Activated CD4-positive, alpha-beta memory T cell treated with anti-CD3 and anti-CD28 coated beads for 36 hours (primary cell): ENCODE measurements around the gene HEYL. TPM values are rescaled to one million over a fixed set of nuclear protein-coding genes. Genes with fewer than 3 reads are reported as not detected.
"Not testable (repeated sequence)": the region's sequence is repeated elsewhere in the genome, so short reads cannot be mapped to it uniquely, and the experiment has no call there.

Source experiments
- CTCF ChIA-PET: fragments of 350-600 bp; sonication (Branson Sonifier 250); formaldehyde crosslinking; loops from one replicate; lab custom pipeline; 2021; ENCODE audit warnings: antibody characterized with exemption, inconsistent platforms; lab: Charles Lee
- POLR2A ChIA-PET: fragments of 350-600 bp; sonication (Branson Sonifier 250); formaldehyde crosslinking; loops from one replicate; lab custom pipeline; 2021; ENCODE audit warnings: antibody characterized with exemption; lab: Charles Lee
- DNase-seq: peaks from one replicate; pipeline ENCODE4 v3.0.0-alpha.2; 2020
- H3K27ac Mint-ChIP-seq: one replicate; pipeline ENCODE4 v1.8.0; 2021; ENCODE audit warnings: mixed read lengths
- H3K27me3 Mint-ChIP-seq: one replicate; pipeline ENCODE4 v1.8.0; 2021; ENCODE audit warnings: mixed read lengths
- H3K36me3 Mint-ChIP-seq: one replicate; pipeline ENCODE4 v1.8.0; 2021; ENCODE audit warnings: mixed read lengths
- H3K4me1 Mint-ChIP-seq: one replicate; pipeline ENCODE4 v1.8.0; 2021; ENCODE audit warnings: low read depth, mixed read lengths
- H3K4me3 Mint-ChIP-seq: one replicate; pipeline ENCODE4 v1.8.0; 2021; ENCODE audit warnings: mild to moderate bottlenecking, mixed read lengths
- H3K9me3 Mint-ChIP-seq: one replicate; pipeline ENCODE4 v1.8.0; 2021; ENCODE audit warnings: mixed read lengths
- intact Hi-C: fragments of 100-400 bp; cut with micrococcal nuclease; formaldehyde crosslinking; loops from one replicate; pipeline ENCODE4 v1.15.1; 2023
- total RNA-seq, 2 experiments: library from RNA; stranded (reverse); gene quantifications; one replicate each; pipeline ENCODE4 v1.2.3, GENCODE V29; 2021

HEYL gene
- total RNA-seq, 2 experiments from 2014 or later: 0.19 TPM

GRCh38 chr1:39625009-39625408 lies 14.4 kb downstream of the HEYL start:
- no peak for DNase-seq
- Mint-ChIP-seq H3K4me3 (no peak overlapping the region), H3K4me1 (peaks cover 2% of the 10 kb centered on the region), H3K27me3 (no peaks in the 10 kb centered on the region), H3K36me3 (no peaks in the 10 kb centered on the region), H3K9me3 (no peaks in the 10 kb centered on the region), H3K27ac (no peak overlapping the region)
- CTCF ChIA-PET: no interaction called here
- POLR2A ChIA-PET: no interaction called here
- intact Hi-C loops: no loop called here

- no peak overlapping the region for H3K27ac Mint-ChIP-seq
- no peaks in the 10 kb centered on the region for H3K36me3 Mint-ChIP-seq
- no peaks in the 10 kb centered on the region for H3K9me3 Mint-ChIP-seq
- DNase-seq: no peak
- intact Hi-C loops: no loop called here
- H3K4me1 Mint-ChIP-seq: no peaks in the 10 kb centered on the region
- CTCF ChIA-PET: interaction anchor here (1.1 to 1.2 kb wide), 2 partner anchors 17 to 35 kb away, joined by 3 read pairs; no protein-coding TSS in a partner anchor
- POLR2A ChIA-PET: no interaction called here
- no peak overlapping the region for H3K4me3 Mint-ChIP-seq
- no peaks in the 10 kb centered on the region for H3K27me3 Mint-ChIP-seq
Observed at GRCh38 chr1:39623053-39623452, 16.4 kb downstream of the HEYL start.

GRCh38 chr1:39622427-39622826 lies 17.0 kb downstream of the HEYL start:
- ChIA-PET POLR2A (no interaction called here), CTCF (interaction anchor here (0.8 to 1.0 kb wide), 2 partner anchors 16 to 26 kb away, joined by 3 to 4 read pairs; no protein-coding TSS in a partner anchor)

GRCh38 chr1:39620659-39621165 lies 18.7 kb downstream of the HEYL start:
- no peak overlapping the region for H3K4me3 Mint-ChIP-seq
- H3K27ac Mint-ChIP-seq: no peak overlapping the region
- no peaks in the 10 kb centered on the region for H3K27me3 Mint-ChIP-seq
- H3K36me3 Mint-ChIP-seq: no peaks in the 10 kb centered on the region
- intact Hi-C loops: no loop called here
- POLR2A ChIA-PET: no interaction called here
- DNase-seq: no peak
- H3K4me1 Mint-ChIP-seq: no peaks in the 10 kb centered on the region
- no peaks in the 10 kb centered on the region for H3K9me3 Mint-ChIP-seq
- CTCF ChIA-PET: interaction anchor here (0.7 to 1.5 kb wide), 4 partner anchors 12 to 37 kb away, joined by 3 to 5 read pairs (median 4); no protein-coding TSS in a partner anchor

More at GRCh38 chr1:39622427-39622826, 17.0 kb downstream of the HEYL start:
- H3K27me3 Mint-ChIP-seq: no peaks in the 10 kb centered on the region
- no peak overlapping the region for H3K4me3 Mint-ChIP-seq
- intact Hi-C loops: no loop called here
- H3K27ac Mint-ChIP-seq: no peak overlapping the region
- H3K4me1 Mint-ChIP-seq: no peaks in the 10 kb centered on the region
- H3K36me3 Mint-ChIP-seq: no peaks in the 10 kb centered on the region
- no peak for DNase-seq
- no peaks in the 10 kb centered on the region for H3K9me3 Mint-ChIP-seq

- intact Hi-C loops: no loop called here
- H3K27ac Mint-ChIP-seq: no peak overlapping the region
- H3K27me3 Mint-ChIP-seq: no peaks in the 10 kb centered on the region
- H3K4me1 Mint-ChIP-seq: no peaks in the 10 kb centered on the region
- H3K4me3 Mint-ChIP-seq: no peak overlapping the region
- H3K36me3 Mint-ChIP-seq: no peaks in the 10 kb centered on the region
- no peak for DNase-seq
- no peaks in the 10 kb centered on the region for H3K9me3 Mint-ChIP-seq
- POLR2A ChIA-PET: no interaction called here
- CTCF ChIA-PET: interaction anchor here (0.9 to 1.8 kb wide), 4 partner anchors 9 to 41 kb away, joined by 3 to 5 read pairs (median 5); no protein-coding TSS in a partner anchor
Observed at GRCh38 chr1:39617488-39618049, 21.9 kb downstream of the HEYL start.

GRCh38 chr1:39615086-39615673 lies 24.3 kb downstream of the HEYL start:
- Mint-ChIP-seq H3K4me3 (no peak overlapping the region), H3K9me3 (no peaks in the 10 kb centered on the region), H3K27me3 (no peaks in the 10 kb centered on the region), H3K27ac (no peak overlapping the region), H3K4me1 (no peaks in the 10 kb centered on the region), H3K36me3 (no peaks in the 10 kb centered on the region)
- no peak for DNase-seq
- CTCF ChIA-PET: interaction anchor here (3.5 kb wide), 1 partner anchor 43 kb away, joined by 15 read pairs; no protein-coding TSS in a partner anchor
- POLR2A ChIA-PET: no interaction called here
- intact Hi-C loops: no loop called here

- no peak overlapping the region for H3K4me3 Mint-ChIP-seq
- ChIA-PET CTCF (interaction anchor here (3.5 kb wide), 1 partner anchor 44 kb away, joined by 15 read pairs; no protein-coding TSS in a partner anchor), POLR2A (no interaction called here)
- intact Hi-C loops: no loop called here
- peaks cover under 1% of the 10 kb centered on the region for H3K4me1 Mint-ChIP-seq
- H3K27me3 Mint-ChIP-seq: no peaks in the 10 kb centered on the region
- H3K9me3 Mint-ChIP-seq: no peaks in the 10 kb centered on the region
- DNase-seq: no peak
- no peak overlapping the region for H3K27ac Mint-ChIP-seq
- no peaks in the 10 kb centered on the region for H3K36me3 Mint-ChIP-seq
Observed at GRCh38 chr1:39614488-39614887, 25.0 kb downstream of the HEYL start.

GRCh38 chr1:39613250-39613649 lies 26.2 kb downstream of the HEYL start:
- Mint-ChIP-seq H3K27ac (no peak overlapping the region), H3K9me3 (no peaks in the 10 kb centered on the region), H3K4me3 (no peak overlapping the region), H3K27me3 (no peaks in the 10 kb centered on the region), H3K36me3 (no peaks in the 10 kb centered on the region), H3K4me1 (peaks cover 3% of the 10 kb centered on the region)
- ChIA-PET CTCF (interaction anchor here (3.5 kb wide), 1 partner anchor 45 kb away, joined by 15 read pairs; no protein-coding TSS in a partner anchor), POLR2A (no interaction called here)
- no peak for DNase-seq
- intact Hi-C loops: no loop called here

- intact Hi-C loops: loop anchor here (10.0 kb wide), 1 partner anchor 185 kb away; no protein-coding TSS in a partner anchor
- Mint-ChIP-seq H3K36me3 (no peaks in the 10 kb centered on the region), H3K4me1 (peaks cover 3% of the 10 kb centered on the region), H3K27me3 (peaks cover 1% of the 10 kb centered on the region), H3K4me3 (no peak overlapping the region), H3K27ac (no peak overlapping the region), H3K9me3 (no peaks in the 10 kb centered on the region)
- ChIA-PET POLR2A (no interaction called here), CTCF (interaction anchor here (0.9 to 13.1 kb wide), 7 partner anchors 8 to 511 kb away, joined by 3 to 383 read pairs (median 5); no protein-coding TSS in a partner anchor)
- peak; percentile 80 for DNase-seq
Observed at GRCh38 chr1:39609618-39610331, 29.7 kb downstream of the HEYL start.

GRCh38 chr1:39608921-39609320 lies 30.5 kb downstream of the HEYL start:
- H3K4me3 Mint-ChIP-seq: no peak overlapping the region
- ChIA-PET CTCF (interaction anchor here (0.6 to 13.1 kb wide), 12 partner anchors 9 to 557 kb away, joined by 3 to 383 read pairs (median 5); no protein-coding TSS in a partner anchor), POLR2A (no interaction called here)
- H3K9me3 Mint-ChIP-seq: no peaks in the 10 kb centered on the region
- H3K4me1 Mint-ChIP-seq: peaks cover 3% of the 10 kb centered on the region
- no peak for DNase-seq
- peaks cover 4% of the 10 kb centered on the region for H3K27me3 Mint-ChIP-seq
- no peak overlapping the region for H3K27ac Mint-ChIP-seq
- intact Hi-C loops: loop anchor here (10.0 kb wide), 1 partner anchor 186 kb away; no protein-coding TSS in a partner anchor
- no peaks in the 10 kb centered on the region for H3K36me3 Mint-ChIP-seq

GRCh38 chr1:39603677-39604076 lies 35.8 kb downstream of the HEYL start:
- DNase-seq, H3K27ac Mint-ChIP-seq, H3K4me3 Mint-ChIP-seq, H3K36me3 Mint-ChIP-seq, H3K4me1 Mint-ChIP-seq, POLR2A ChIA-PET, H3K9me3 Mint-ChIP-seq: not testable (repeated sequence)
- CTCF ChIA-PET: interaction anchor here (0.6 to 13.1 kb wide), 8 partner anchors 16 to 195 kb away, joined by 3 to 383 read pairs (median 25); partner anchors contain the start of gene NT5C1A
- intact Hi-C loops: loop anchor here (10.0 kb wide), 1 partner anchor 191 kb away; no protein-coding TSS in a partner anchor
- H3K27me3 Mint-ChIP-seq: peaks cover 11% of the 10 kb centered on the region
